ENCODE measurements around the gene PLCH1.

DNA sequence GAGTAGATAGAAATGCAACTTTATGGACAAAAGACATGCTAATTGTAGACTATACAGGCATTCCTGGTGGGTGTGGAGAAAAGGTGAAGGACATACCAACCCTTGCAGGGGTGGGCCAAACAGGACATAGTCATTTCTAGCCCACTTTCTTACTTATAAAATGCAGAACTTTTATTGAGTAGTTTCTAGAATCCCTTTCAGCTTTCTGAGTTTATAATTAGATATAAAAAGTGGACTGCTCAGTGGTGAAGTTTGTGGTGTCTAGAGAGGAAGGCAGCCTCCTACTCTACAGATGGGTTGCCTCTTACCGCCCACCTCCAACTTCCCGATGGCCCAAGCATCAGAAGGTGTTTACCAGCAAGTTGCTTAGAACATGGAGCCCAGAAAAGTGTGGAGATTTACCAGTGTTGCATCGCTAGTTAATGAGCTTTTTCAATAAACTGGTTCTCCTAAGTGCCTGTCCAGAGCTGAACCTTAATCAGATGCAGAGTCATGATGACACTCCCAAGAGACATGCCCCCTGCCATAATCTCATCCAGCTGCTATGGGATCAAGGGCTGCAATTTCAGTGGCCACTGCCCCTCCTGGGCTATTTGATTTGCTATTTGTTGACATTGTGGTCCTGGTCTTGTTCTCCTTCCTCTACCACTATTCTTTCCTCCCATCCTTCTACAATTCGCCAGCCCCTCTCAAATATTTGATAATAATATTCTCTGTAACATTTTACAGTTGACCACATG is 373.9 kb downstream of the PLCH1 start:
- TF ChIP-seq, protein P1, sequence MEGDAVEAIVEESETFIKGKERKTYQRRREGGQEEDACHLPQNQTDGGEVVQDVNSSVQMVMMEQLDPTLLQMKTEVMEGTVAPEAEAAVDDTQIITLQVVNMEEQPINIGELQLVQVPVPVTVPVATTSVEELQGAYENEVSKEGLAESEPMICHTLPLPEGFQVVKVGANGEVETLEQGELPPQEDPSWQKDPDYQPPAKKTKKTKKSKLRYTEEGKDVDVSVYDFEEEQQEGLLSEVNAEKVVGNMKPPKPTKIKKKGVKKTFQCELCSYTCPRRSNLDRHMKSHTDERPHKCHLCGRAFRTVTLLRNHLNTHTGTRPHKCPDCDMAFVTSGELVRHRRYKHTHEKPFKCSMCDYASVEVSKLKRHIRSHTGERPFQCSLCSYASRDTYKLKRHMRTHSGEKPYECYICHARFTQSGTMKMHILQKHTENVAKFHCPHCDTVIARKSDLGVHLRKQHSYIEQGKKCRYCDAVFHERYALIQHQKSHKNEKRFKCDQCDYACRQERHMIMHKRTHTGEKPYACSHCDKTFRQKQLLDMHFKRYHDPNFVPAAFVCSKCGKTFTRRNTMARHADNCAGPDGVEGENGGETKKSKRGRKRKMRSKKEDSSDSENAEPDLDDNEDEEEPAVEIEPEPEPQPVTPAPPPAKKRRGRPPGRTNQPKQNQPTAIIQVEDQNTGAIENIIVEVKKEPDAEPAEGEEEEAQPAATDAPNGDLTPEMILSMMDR (conservative IDR thresholded peaks at IDR 0.05; ENCODE audit: low read length) = no peak
- TF ChIP-seq EZH2phosphoT487 (IDR thresholded peaks at IDR 0.05; ENCODE audit: borderline replicate concordance, low read depth, low read length) = no peak

All from OCI-LY7 (cell line).